ENCODE results near the gene TNK1.

GRCh38 chr17:7352503-7352889 lies 28.4 kb upstream of the TNK1 start:
- TF ChIP-seq CEBPB (IDR thresholded peaks at IDR 0.05) (no peak), TCF12 (IDR thresholded peaks at IDR 0.05; ENCODE audit: low read depth) (no peak), YY1 (IDR thresholded peaks at IDR 0.05; ENCODE audit: low read depth) (no peak), TEAD4 (IDR thresholded peaks at IDR 0.05) (no peak), EP300 (IDR thresholded peaks at IDR 0.05; ENCODE audit: borderline replicate concordance) (no peak), TAF1 (IDR thresholded peaks at IDR 0.05; ENCODE audit: low read depth) (no peak), MAX (IDR thresholded peaks at IDR 0.05) (no peak), NFIC (IDR thresholded peaks at IDR 0.05) (no peak), EGR1 (IDR thresholded peaks at IDR 0.05) (no peak), CREB1 (IDR thresholded peaks at IDR 0.05; ENCODE audit: low read depth) (no peak), RAD21 (IDR thresholded peaks at IDR 0.05; ENCODE audit: low read depth) (no peak)
